ENCODE measurements around the gene DNAAF2. TPM values are rescaled to one million over a fixed set of nuclear protein-coding genes. Genes with fewer than 3 reads are reported as not detected.
A peak's percentile ranks its signal among the peaks of the same experiment; 100 is the strongest.

Gene DNAAF2
- polyA plus RNA-seq, 1 of the 3 experiments (the other 2 are of a cell fraction) = 8.9 TPM

- 100% methylated on average over 1 of the region's 1 CpG for WGBS (ENCODE audit: low lambda C conversion rate)
Measured at GRCh38 chr14:49636866-49637265, 1.8 kb upstream of the DNAAF2 start.

GRCh38 chr14:49633640-49634546, 1.2 kb downstream of the DNAAF2 start:
- Histone ChIP-seq H2AFZ (ENCODE audit: low read depth) (peak overlapping the region; percentile 87), H3K4me2 (peak overlapping the region; percentile 99), H3K27ac (ENCODE audit: low read depth in 2 of 2, low read length in 1 of 2) (peak overlapping the region; percentile 94 to 95), H3K9ac (peak overlapping the region; percentile 82), H3K4me1 (ENCODE audit: control insufficient read depth in 1 of 2, insufficient read depth in 2 of 2, low read depth in 1 of 2, low read length in 1 of 2) (peaks cover 4 to 7% of the 10 kb centered on the region in 2 experiments; a peak in 3 of 4 replicates), H3K9me3 (no peaks in the 10 kb centered on the region), H3K79me2 (ENCODE audit: insufficient read depth) (peaks cover 87% of the 10 kb centered on the region), H3K36me3 (replicated peaks in 1 of 2; ENCODE audit: control insufficient read depth in 1 of 2, insufficient read depth in 2 of 2, low read length in 1 of 2) (peaks cover 12 to 21% of the 10 kb centered on the region in 2 experiments), H3K27me3 (ENCODE audit: insufficient read depth) (no peaks in the 10 kb centered on the region), H4K20me1 (ENCODE audit: insufficient read depth) (peaks cover 3% of the 10 kb centered on the region; the same call in 1 of the 2 replicates), H3F3A (replicated peaks; ENCODE audit: insufficient read depth) (peaks cover 18% of the 10 kb centered on the region), H3K4me3 (ENCODE audit: low read depth in 2 of 2, low read length in 1 of 2) (peak overlapping the region; percentile 72 to 86), H3K9me2 (no peaks in the 10 kb centered on the region)
- ChIA-PET CTCF (interaction anchor here (0.6 to 3.8 kb wide), 37 partner anchors 8 to 232 kb away, joined by 3 to 39 read pairs (median 5); partner anchors contain the start of genes KLHDC2, LRR1, MGAT2 and NEMF), POLR2A (interaction anchor here (0.6 to 2.6 kb wide), 8 partner anchors 13 to 229 kb away, joined by 3 to 27 read pairs (median 6); partner anchors contain the start of genes KLHDC2, LRR1, MGAT2 and POLE2)
- DNase-seq = peak; percentile 97
- under 1% methylated on average over 23 of the region's 101 CpGs for WGBS (ENCODE audit: low lambda C conversion rate)
- 0 out of 2 replicates have a peak, but pooled peaks have one; percentile 56 for TF ChIP-seq FOXM1 (IDR thresholded peaks at IDR 0.05; ENCODE audit: low read depth)
- TF ChIP-seq SIN3A (IDR thresholded peaks at IDR 0.05; ENCODE audit: borderline replicate concordance, low read depth, low read length) = peak; percentile 22; the same call in 1 of the 2 replicates
- TF ChIP-seq REST (IDR thresholded peaks at IDR 0.05; ENCODE audit: low read depth, low read length) = peak; percentile 21; the same call in 1 of the 2 replicates
- TF ChIP-seq RFX5 (IDR thresholded peaks at IDR 0.05; ENCODE audit: low read length) = no peak
- TF ChIP-seq PBX3 (IDR thresholded peaks at IDR 0.05) = 0 out of 2 replicates have a peak, but pooled peaks have one; percentile 2

More at GRCh38 chr14:49636866-49637265, 1.8 kb upstream of the DNAAF2 start:
- no peaks in the 10 kb centered on the region for H3K9me3 ChIP-seq
- DNase-seq = no peak
- peaks cover 16 to 30% of the 10 kb centered on the region in 2 experiments for H3K36me3 ChIP-seq (replicated peaks in 1 of 2; ENCODE audit: control insufficient read depth in 1 of 2, insufficient read depth in 2 of 2, low read length in 1 of 2)
- H2AFZ ChIP-seq (ENCODE audit: low read depth) = no peak overlapping the region
- H3K27me3 ChIP-seq (ENCODE audit: insufficient read depth) = no peaks in the 10 kb centered on the region
- peak overlapping the region; percentile 49 for H3K4me2 ChIP-seq
- H3K79me2 ChIP-seq (ENCODE audit: insufficient read depth) = peaks cover 89% of the 10 kb centered on the region
- no peaks in the 10 kb centered on the region for H3K9me2 ChIP-seq
- H4K20me1 ChIP-seq (ENCODE audit: insufficient read depth) = peaks cover 8% of the 10 kb centered on the region; the same call in 1 of the 2 replicates
- H3K27ac ChIP-seq (ENCODE audit: low read depth in 2 of 2, low read length in 1 of 2) = no peak overlapping the region
- H3K4me1 ChIP-seq (ENCODE audit: control insufficient read depth in 1 of 2, insufficient read depth in 2 of 2, low read depth in 1 of 2, low read length in 1 of 2) = peaks cover 6 to 7% of the 10 kb centered on the region in 2 experiments; a peak in 3 of 4 replicates
- TF ChIP-seq USF1 (IDR thresholded peaks at IDR 0.05; ENCODE audit: borderline replicate concordance, low read depth) (no peak), TEAD4 (IDR thresholded peaks at IDR 0.05; ENCODE audit: borderline replicate concordance, insufficient read depth) (no peak), TAF1 (IDR thresholded peaks at IDR 0.05; ENCODE audit: borderline replicate concordance, low read depth, low read length) (no peak), GATA2 (CRISPR knock-in tag; IDR thresholded peaks at IDR 0.05) (no peak), ZBTB33 (IDR thresholded peaks at IDR 0.05; ENCODE audit: borderline replicate concordance, low read depth) (no peak), POLR2AphosphoS5 (IDR thresholded peaks at IDR 0.05; ENCODE audit: low read depth, low read length) (no peak), RCOR1 (IDR thresholded peaks at IDR 0.05; ENCODE audit: low read length) (no peak)
- ChIA-PET CTCF (interaction anchor here (1.2 to 1.9 kb wide), 2 partner anchors 50 to 216 kb away, joined by 3 to 5 read pairs; partner anchors contain the start of gene NEMF), POLR2A (no interaction called here)
- peaks cover 39% of the 10 kb centered on the region for H3F3A ChIP-seq (replicated peaks; ENCODE audit: insufficient read depth)
- H3K9ac ChIP-seq = no peak overlapping the region
- no peak overlapping the region for H3K4me3 ChIP-seq (ENCODE audit: low read depth in 2 of 2, low read length in 1 of 2)
